ENCODE results near the gene CTH. TPM values are rescaled to one million over a fixed set of nuclear protein-coding genes. Genes with fewer than 3 reads are reported as not detected.
A peak's percentile ranks its signal among the peaks of the same experiment; 100 is the strongest.
"Not testable (repeated sequence)": the region's sequence is repeated elsewhere in the genome, so short reads cannot be mapped to it uniquely, and the experiment has no call there.

CTH gene
- total RNA-seq, 2 experiments from 2014 or later, result 2.3 to 2.7 TPM

DNA sequence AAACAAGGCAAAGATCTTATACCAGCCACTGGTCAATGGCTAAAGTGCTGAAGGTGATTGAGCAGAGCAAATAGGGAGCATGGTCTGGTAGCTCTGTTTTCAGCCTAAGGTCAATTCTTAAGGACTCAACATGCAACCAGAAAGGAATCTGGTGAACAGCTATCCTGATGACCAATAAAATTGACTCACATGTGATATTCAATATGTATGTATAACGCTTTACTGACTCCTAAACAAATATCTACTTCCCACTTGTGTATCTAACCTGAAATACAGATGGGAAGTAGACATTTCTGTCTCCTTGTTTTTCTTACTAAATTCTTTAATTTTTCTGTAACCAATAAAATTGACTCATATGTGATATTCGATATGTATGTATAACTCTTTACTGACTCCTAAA, 24.9 kb upstream of the CTH start:
- Mint-ChIP-seq H3K27me3 (peaks cover 18% of the 10 kb centered on the region), H3K4me1 (no peaks in the 10 kb centered on the region), H3K9me3 (no peaks in the 10 kb centered on the region), H3K36me3 (no peaks in the 10 kb centered on the region), H3K4me3 (no peak overlapping the region), H3K27ac (no peak overlapping the region)
- no peak for ATAC-seq (ENCODE audit: low read depth)
- no peak for DNase-seq
- POLR2A ChIA-PET, result no interaction called here

DNA sequence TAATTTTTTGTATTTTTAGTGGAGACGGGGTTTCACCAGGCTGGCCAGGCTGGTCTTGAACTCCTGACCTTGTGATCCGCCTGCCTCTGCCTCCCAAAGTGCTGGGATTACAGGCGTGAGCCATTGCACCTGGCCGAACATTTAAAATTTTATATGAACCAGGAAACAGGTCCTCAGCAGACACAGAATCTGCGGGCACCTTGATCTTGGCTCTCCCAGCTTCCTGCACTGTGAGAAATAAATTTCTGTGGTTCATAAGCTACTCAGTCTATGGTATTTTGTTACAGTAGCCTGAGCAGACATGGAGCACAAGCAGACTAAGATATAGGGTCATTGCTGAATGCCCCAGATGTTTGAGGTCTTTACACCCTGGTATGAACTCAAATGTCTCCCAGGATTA, 23.6 kb upstream of the CTH start:
- H3K27me3 Mint-ChIP-seq, result peaks cover 14% of the 10 kb centered on the region
- no peak overlapping the region for H3K4me3 Mint-ChIP-seq
- H3K36me3 Mint-ChIP-seq, result no peaks in the 10 kb centered on the region
- no peak for DNase-seq
- POLR2A ChIA-PET, result no interaction called here
- no peak for ATAC-seq (ENCODE audit: low read depth)
- no peaks in the 10 kb centered on the region for H3K9me3 Mint-ChIP-seq
- no peak overlapping the region for H3K27ac Mint-ChIP-seq
- H3K4me1 Mint-ChIP-seq, result no peaks in the 10 kb centered on the region

DNA sequence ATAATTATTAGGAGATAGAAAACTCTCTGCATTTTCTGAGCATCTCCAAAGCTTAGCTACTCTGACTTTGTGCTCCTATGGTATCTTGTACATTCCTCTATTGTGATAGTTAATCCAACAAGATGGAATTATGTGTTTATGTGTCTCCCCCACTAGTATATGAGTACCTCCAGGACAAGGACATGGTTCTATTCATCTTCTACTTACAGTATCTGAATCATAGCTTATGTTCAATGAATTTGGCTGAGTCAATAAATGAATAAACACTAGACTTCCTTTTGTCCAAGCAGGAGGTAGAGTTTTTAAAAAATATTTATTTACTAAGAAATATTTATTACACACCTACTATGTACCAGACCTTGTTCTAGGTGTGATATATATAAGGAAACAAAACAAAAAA, 18.4 kb upstream of the CTH start:
- Mint-ChIP-seq H3K27ac (no peak overlapping the region), H3K27me3 (peaks cover 13% of the 10 kb centered on the region), H3K36me3 (no peaks in the 10 kb centered on the region), H3K9me3 (no peaks in the 10 kb centered on the region), H3K4me1 (no peaks in the 10 kb centered on the region), H3K4me3 (no peak overlapping the region)
- ATAC-seq (ENCODE audit: low read depth), result no peak
- POLR2A ChIA-PET, result no interaction called here
- no peak for DNase-seq

DNA sequence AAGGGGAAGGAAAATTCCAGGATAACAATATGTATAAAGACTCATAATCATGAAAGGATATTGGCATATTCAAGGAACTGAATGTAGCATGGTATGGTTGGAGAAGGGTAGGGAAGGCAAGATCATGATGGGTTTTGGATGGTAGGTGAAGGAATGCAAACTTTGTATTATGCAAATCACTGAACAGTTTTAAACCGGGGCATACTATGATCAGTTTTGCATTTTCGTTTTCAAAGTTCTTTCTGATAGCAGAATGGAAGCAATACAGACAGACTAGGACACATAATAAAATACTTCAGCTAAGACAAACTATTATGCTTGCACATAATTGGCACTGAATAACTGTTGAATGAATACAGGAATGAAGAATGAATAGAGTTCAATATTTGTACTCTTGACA, 14.5 kb upstream of the CTH start:
- peaks cover 6% of the 10 kb centered on the region for H3K27me3 Mint-ChIP-seq
- no peaks in the 10 kb centered on the region for H3K36me3 Mint-ChIP-seq
- H3K9me3 Mint-ChIP-seq, result no peaks in the 10 kb centered on the region
- DNase-seq (no peak), ATAC-seq (ENCODE audit: low read depth) (no peak)
- no peak overlapping the region for H3K27ac Mint-ChIP-seq
- POLR2A ChIA-PET, result no interaction called here
- no peak overlapping the region for H3K4me3 Mint-ChIP-seq
- no peaks in the 10 kb centered on the region for H3K4me1 Mint-ChIP-seq

DNA sequence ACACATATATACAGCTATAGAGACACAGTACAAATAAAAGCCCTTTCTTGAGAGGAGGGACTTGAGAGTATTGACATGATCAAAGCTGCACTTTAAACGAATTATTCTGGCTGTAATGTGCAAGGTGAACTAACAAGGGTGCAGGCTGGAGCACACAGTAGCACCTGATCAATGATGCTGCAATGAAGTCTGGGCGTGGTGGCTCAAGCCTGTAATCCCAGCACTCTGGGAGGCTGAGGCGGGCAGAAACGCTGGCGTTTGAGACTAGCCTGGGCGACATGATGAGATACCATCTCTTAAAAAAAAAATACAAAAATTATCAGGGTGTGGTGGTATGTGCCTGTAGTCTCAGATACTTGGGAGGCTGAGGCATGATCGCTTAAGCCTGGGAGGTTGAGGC, 14.1 kb upstream of the CTH start:
- no peak for ATAC-seq (ENCODE audit: low read depth)
- no peak for DNase-seq
- POLR2A ChIA-PET, result no interaction called here
- Mint-ChIP-seq H3K27me3 (peaks cover 6% of the 10 kb centered on the region), H3K27ac (no peak overlapping the region), H3K9me3 (no peaks in the 10 kb centered on the region), H3K4me1 (no peaks in the 10 kb centered on the region), H3K36me3 (no peaks in the 10 kb centered on the region), H3K4me3 (no peak overlapping the region)

DNA sequence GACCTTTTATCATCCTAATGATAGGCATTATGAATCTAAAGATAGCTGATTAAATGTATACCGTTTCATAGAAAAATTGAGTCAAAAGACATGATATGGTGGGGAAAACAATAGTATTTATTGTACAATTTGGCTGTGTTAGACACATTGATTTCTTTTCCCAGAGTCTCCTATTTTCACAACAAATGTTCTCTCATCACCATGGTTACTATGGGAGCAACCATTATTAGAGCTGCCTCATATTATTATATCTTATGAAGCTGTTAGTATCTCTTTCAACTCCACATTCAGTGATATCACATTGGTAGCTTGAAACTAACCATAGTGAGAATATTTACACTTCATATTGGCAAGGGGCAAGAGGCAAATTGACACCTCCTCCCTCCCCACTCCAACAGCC, 10.7 kb upstream of the CTH start:
- no peak overlapping the region for H3K27ac Mint-ChIP-seq
- POLR2A ChIA-PET, result no interaction called here
- no peaks in the 10 kb centered on the region for H3K36me3 Mint-ChIP-seq
- no peak overlapping the region for H3K4me3 Mint-ChIP-seq
- H3K9me3 Mint-ChIP-seq, result no peaks in the 10 kb centered on the region
- ATAC-seq (ENCODE audit: low read depth) (no peak), DNase-seq (no peak)
- H3K4me1 Mint-ChIP-seq, result peaks cover 3% of the 10 kb centered on the region
- peaks cover 9% of the 10 kb centered on the region for H3K27me3 Mint-ChIP-seq

DNA sequence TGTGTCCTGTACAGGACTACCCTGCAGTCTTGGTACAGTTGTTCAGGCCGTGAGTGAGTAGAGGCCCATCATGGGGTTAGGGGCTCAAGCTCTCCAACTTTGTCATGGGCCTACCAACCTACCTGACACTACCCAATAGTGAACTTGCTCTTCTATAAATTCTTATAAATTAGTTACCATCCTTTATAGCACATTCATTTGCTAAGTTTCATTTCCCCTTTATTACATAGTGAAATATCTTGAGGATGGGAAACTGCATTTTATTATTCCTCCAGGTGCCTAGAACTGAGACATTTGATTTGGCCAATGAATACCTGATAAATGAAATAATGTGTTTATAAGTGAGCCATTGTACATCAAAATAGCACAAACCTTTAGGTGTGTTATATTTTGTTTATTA, 9.1 kb upstream of the CTH start:
- DNase-seq (no peak), ATAC-seq (ENCODE audit: low read depth) (no peak)
- Mint-ChIP-seq H3K9me3 (no peaks in the 10 kb centered on the region), H3K27me3 (peaks cover 17% of the 10 kb centered on the region), H3K4me1 (peaks cover 3% of the 10 kb centered on the region), H3K36me3 (no peaks in the 10 kb centered on the region), H3K4me3 (no peak overlapping the region), H3K27ac (no peak overlapping the region)
- POLR2A ChIA-PET, result no interaction called here

DNA sequence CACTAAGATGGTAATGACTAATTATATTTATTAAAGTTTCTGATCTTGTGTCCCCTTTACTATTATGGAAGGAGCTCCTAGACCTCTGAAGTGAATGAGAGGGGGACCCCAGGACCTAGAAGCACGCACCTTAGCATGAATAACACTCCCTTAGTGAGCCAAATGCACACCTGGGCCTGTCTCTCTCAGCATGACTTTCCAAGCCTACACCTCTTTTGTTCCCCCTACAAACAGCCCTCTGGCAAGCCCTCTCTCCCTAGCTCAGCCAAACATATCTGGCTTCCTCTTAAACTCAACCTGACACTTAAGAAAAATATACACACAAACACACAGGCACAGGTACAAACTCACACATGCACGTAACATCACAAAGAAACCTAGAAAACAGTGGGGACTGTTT, 7.3 kb upstream of the CTH start:
- H3K36me3 Mint-ChIP-seq, result no peaks in the 10 kb centered on the region
- H3K9me3 Mint-ChIP-seq, result no peaks in the 10 kb centered on the region
- no peak for DNase-seq
- no peak for ATAC-seq (ENCODE audit: low read depth)
- POLR2A ChIA-PET, result no interaction called here
- H3K27ac Mint-ChIP-seq, result no peak overlapping the region
- H3K27me3 Mint-ChIP-seq, result peaks cover 19% of the 10 kb centered on the region
- H3K4me3 Mint-ChIP-seq, result no peak overlapping the region
- peaks cover 3% of the 10 kb centered on the region for H3K4me1 Mint-ChIP-seq

DNA sequence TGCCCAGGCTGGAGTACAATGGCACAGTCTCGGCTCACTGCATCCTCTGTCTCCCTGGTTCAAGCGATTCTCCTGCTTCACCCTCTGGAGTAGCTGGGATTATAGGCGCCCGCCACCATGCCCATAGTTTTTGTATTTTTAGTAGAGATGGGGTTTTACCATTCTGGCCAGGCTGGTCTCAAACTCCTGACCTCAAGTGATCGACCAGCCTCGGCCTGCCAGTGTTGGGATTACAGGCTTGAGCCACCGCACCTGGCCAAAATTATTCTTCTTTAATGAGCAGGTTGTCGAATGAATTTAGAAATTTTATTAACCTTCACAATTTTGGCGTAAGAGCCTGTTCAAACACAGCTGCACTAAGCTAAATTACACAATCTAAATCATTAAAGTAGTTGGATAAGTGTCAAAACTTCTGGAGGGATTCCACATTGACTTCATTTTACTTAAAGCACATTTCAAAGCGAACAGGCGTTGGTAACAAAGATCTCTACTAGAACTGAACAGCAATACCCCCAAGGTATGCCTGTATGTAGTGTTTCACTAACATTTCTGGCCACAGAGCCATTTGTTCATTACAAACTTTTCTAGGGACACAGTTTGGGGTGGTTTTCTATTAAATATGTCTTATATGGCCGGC, 5.2 kb upstream of the CTH start:
- ATAC-seq (ENCODE audit: low read depth) (no peak), DNase-seq (no peak)
- Mint-ChIP-seq H3K4me3 (no peak overlapping the region), H3K4me1 (peaks cover 8% of the 10 kb centered on the region), H3K9me3 (no peaks in the 10 kb centered on the region), H3K36me3 (no peaks in the 10 kb centered on the region), H3K27me3 (peaks cover 20% of the 10 kb centered on the region), H3K27ac (no peak overlapping the region)
- POLR2A ChIA-PET, result no interaction called here

DNA sequence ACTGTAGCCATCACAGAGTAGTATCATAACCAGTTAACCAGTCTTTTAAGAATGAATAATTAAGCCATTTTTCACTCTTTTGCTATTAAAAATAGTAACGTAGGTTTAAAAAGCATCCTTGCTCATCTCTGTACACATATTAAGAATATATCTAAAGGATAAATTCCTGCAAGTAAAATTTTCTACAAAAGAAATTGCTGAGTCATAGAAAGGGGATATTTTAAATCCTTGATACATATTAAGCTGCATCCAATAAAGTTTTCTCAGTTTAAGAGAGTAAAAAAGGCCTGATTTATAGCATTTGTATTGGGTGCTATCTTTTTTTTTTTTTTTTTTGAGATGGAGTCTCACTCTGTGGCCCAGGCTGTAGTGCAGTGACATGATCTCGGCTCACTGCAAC, 1.9 kb upstream of the CTH start:
- no peaks in the 10 kb centered on the region for H3K36me3 Mint-ChIP-seq
- ATAC-seq (ENCODE audit: low read depth), result no peak
- DNase-seq, result no peak
- H3K27me3 Mint-ChIP-seq, result peaks cover 26% of the 10 kb centered on the region
- no peak overlapping the region for H3K4me3 Mint-ChIP-seq
- peaks cover 9% of the 10 kb centered on the region for H3K4me1 Mint-ChIP-seq
- POLR2A ChIA-PET, result interaction anchor here (0.6 kb wide), 1 partner anchor 66 kb away, joined by 3 read pairs; no protein-coding TSS in a partner anchor
- H3K9me3 Mint-ChIP-seq, result no peaks in the 10 kb centered on the region
- no peak overlapping the region for H3K27ac Mint-ChIP-seq

DNA sequence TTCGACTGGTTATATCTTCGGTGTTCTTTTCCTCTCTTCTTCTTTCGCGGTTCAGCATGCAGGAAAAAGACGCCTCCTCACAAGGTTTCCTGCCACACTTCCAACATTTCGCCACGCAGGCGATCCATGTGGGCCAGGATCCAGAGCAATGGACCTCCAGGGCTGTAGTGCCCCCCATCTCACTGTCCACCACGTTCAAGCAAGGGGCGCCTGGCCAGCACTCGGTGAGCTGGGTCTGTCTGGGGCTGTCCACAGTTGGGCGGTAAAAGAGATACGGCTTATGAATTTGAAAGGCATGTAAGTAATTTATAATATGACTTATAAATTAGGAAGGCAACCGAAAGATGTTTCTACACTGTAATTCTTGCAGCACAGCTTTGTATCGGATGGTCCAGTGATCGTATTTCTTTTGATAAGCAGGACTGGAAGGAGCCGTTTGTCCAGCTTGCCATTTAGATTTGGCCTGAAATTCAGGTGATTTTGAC, 334 bp downstream of the CTH start:
- ATAC-seq (ENCODE audit: low read depth) (no peak), DNase-seq (no peak)
- Mint-ChIP-seq H3K9me3 (no peaks in the 10 kb centered on the region), H3K4me1 (peaks cover 6% of the 10 kb centered on the region), H3K4me3 (peak overlapping the region; percentile 98), H3K27me3 (peaks cover 17% of the 10 kb centered on the region), H3K27ac (peak overlapping the region; percentile 93), H3K36me3 (no peaks in the 10 kb centered on the region)
- POLR2A ChIA-PET, result interaction anchor here (1.1 to 4.4 kb wide), 6 partner anchors 13 to 206 kb away, joined by 3 to 64 read pairs (median 5); partner anchors contain the start of genes ANKRD13C, LRRC40 and SRSF11

DNA sequence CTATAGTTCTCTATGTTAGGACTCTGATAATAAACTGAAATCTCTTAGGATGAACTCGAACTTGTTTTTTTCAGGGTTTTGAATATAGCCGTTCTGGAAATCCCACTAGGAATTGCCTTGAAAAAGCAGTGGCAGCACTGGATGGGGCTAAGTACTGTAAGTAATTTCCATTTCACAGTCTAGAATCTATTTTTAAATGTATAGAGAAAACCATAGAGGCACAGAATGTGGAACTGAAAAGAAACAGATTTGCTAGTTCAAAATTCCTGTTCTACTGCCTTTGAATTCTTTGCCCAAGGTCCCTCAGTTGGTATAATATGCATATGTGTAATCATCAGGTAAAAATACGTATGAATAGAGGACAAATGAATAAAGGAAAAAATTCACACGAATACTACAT, 4.8 kb downstream of the CTH start:
- H3K4me3 Mint-ChIP-seq, result no peak overlapping the region
- peaks cover 2% of the 10 kb centered on the region for H3K4me1 Mint-ChIP-seq
- POLR2A ChIA-PET, result no interaction called here
- DNase-seq (no peak), ATAC-seq (ENCODE audit: low read depth) (no peak)
- H3K9me3 Mint-ChIP-seq, result no peaks in the 10 kb centered on the region
- H3K36me3 Mint-ChIP-seq, result peaks cover 2% of the 10 kb centered on the region
- H3K27me3 Mint-ChIP-seq, result peaks cover 6% of the 10 kb centered on the region
- no peak overlapping the region for H3K27ac Mint-ChIP-seq

DNA sequence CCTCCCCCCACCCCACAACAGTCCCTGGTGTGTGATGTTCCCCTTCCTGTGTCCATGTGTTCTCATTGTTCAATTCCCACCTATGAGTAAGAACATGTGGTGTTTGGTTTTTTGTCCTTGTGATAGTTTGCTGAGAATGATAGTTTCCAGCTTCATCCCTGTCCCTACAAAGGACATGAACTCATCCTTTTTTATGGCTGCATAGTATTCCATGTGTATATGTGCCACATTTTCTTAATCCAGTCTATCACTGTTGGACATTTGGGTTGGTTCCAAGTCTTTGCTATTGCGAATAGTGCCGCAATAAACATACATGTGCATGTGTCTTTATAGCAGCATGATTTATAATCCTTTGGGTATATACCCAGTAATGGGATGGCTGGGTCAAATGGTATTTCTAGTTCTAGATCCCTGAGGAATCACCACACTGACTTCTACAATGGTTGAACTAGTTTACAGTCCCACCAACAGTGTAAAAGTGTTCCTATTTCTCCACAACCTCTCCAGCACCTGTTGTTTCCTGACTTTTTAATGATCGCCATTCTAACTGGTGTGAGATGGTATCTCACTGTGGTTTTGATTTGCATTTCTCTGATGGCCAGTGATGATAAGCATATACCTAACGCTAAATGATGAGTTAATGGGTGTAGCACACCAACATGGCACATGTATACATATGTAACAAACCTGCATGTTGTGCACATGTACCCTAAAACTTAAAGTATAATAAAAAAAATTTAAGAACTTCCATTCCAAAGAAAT, 8.1 kb downstream of the CTH start:
- H3K36me3 Mint-ChIP-seq; POLR2A ChIA-PET; H3K9me3 Mint-ChIP-seq; H3K27me3 Mint-ChIP-seq; ATAC-seq (ENCODE audit: low read depth); H3K4me3 Mint-ChIP-seq; H3K4me1 Mint-ChIP-seq; H3K27ac Mint-ChIP-seq; DNase-seq: not testable (repeated sequence)

DNA sequence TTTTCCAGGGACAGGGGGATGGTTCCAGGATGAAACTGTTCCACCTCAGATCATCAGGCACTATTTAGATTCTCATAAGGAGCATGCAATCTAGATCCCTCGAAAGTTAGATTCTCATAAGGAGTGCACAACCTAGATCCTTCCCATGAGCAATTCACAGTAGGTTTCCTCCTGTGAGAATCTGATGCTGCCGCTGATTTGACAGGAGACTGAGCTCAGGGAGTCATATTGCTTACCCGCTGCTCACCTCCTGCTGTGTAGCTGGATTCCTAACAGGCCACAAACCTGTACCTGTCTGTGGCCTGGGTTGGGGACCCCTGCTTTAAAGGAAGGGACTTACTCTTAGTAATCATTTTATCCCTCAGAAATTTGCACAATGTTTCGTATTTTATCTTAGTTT, 9.3 kb downstream of the CTH start:
- peaks cover 2% of the 10 kb centered on the region for H3K36me3 Mint-ChIP-seq
- no peak overlapping the region for H3K27ac Mint-ChIP-seq
- POLR2A ChIA-PET, result no interaction called here
- H3K4me1 Mint-ChIP-seq, result peaks cover under 1% of the 10 kb centered on the region
- ATAC-seq (ENCODE audit: low read depth), result no peak
- no peaks in the 10 kb centered on the region for H3K27me3 Mint-ChIP-seq
- no peaks in the 10 kb centered on the region for H3K9me3 Mint-ChIP-seq
- H3K4me3 Mint-ChIP-seq, result no peak overlapping the region
- no peak for DNase-seq
